Measurements from ENCODE around the gene PPM1H.

PPM1H gene

GRCh38 chr12:62602255-62603060 is 332.5 kb downstream of the PPM1H start:
- peak overlapping the region; percentile 81 for H3K4me3 ChIP-seq (ENCODE audit: low read depth, low read length)
- TF ChIP-seq CTCF (IDR thresholded peaks at IDR 0.05; ENCODE audit: low read depth, low read length) = no peak
- H3K36me3 ChIP-seq = peaks cover 4% of the 10 kb centered on the region; the same call in 1 of the 2 replicates
- no peaks in the 10 kb centered on the region for H3K9me3 ChIP-seq (ENCODE audit: severe bottlenecking)
- peak overlapping the region; percentile 97 for H3K27ac ChIP-seq
- no peaks in the 10 kb centered on the region for H3K27me3 ChIP-seq (ENCODE audit: insufficient read depth, low read depth, severe bottlenecking)
- DNase-seq = peak; percentile 94

GRCh38 chr12:62601765-62602164 is 333.2 kb downstream of the PPM1H start:
- Histone ChIP-seq H3K27ac (peak overlapping the region; percentile 97), H3K4me3 (ENCODE audit: low read depth, low read length) (peak overlapping the region; percentile 81), H3K9me3 (ENCODE audit: severe bottlenecking) (no peaks in the 10 kb centered on the region), H3K27me3 (ENCODE audit: insufficient read depth, low read depth, severe bottlenecking) (no peaks in the 10 kb centered on the region), H3K36me3 (peaks cover 4% of the 10 kb centered on the region; the same call in 1 of the 2 replicates)
- DNase-seq = no peak
- TF ChIP-seq CTCF (IDR thresholded peaks at IDR 0.05; ENCODE audit: low read depth, low read length) = no peak

- no peaks in the 10 kb centered on the region for H3K27me3 ChIP-seq (ENCODE audit: insufficient read depth, low read depth, severe bottlenecking)
- TF ChIP-seq CTCF (IDR thresholded peaks at IDR 0.05; ENCODE audit: low read depth, low read length) = no peak
- H3K27ac ChIP-seq = no peak overlapping the region
- no peak overlapping the region for H3K4me3 ChIP-seq (ENCODE audit: low read depth, low read length)
- H3K9me3 ChIP-seq (ENCODE audit: severe bottlenecking) = no peaks in the 10 kb centered on the region
- no peak for DNase-seq
- peaks cover 4% of the 10 kb centered on the region; the same call in 1 of the 2 replicates for H3K36me3 ChIP-seq
Observed at GRCh38 chr12:62599854-62600437, 335.0 kb downstream of the PPM1H start.

- no peak overlapping the region for H3K27ac ChIP-seq
- H3K27me3 ChIP-seq (ENCODE audit: insufficient read depth, low read depth, severe bottlenecking) = no peaks in the 10 kb centered on the region
Observed at GRCh38 chr12:62598846-62599245, 336.1 kb downstream of the PPM1H start.

GRCh38 chr12:62597253-62597652 is 337.7 kb downstream of the PPM1H start:
- DNase-seq = no peak
- Histone ChIP-seq H3K27me3 (ENCODE audit: insufficient read depth, low read depth, severe bottlenecking) (no peaks in the 10 kb centered on the region), H3K9me3 (ENCODE audit: severe bottlenecking) (no peaks in the 10 kb centered on the region), H3K27ac (no peak overlapping the region), H3K4me3 (ENCODE audit: low read depth, low read length) (no peak overlapping the region), H3K36me3 (no peaks in the 10 kb centered on the region)
- TF ChIP-seq CTCF (IDR thresholded peaks at IDR 0.05; ENCODE audit: low read depth, low read length) = no peak

More at GRCh38 chr12:62598846-62599245, 336.1 kb downstream of the PPM1H start:
- Histone ChIP-seq H3K9me3 (ENCODE audit: severe bottlenecking) (no peaks in the 10 kb centered on the region), H3K4me3 (ENCODE audit: low read depth, low read length) (no peak overlapping the region), H3K36me3 (peaks cover 4% of the 10 kb centered on the region; the same call in 1 of the 2 replicates)
- TF ChIP-seq CTCF (IDR thresholded peaks at IDR 0.05; ENCODE audit: low read depth, low read length) = no peak
- no peak for DNase-seq

All from WERI-Rb-1 (cell line).